GM12873 (cell line): Measurements from ENCODE around the gene PLCH1.

Source experiments
- TF ChIP-seq, protein P1 (sequence below): IDR thresholded peaks from 2 replicates; pipeline ENCODE4 v1.5.1; 2012; ENCODE audit warnings: low read depth, mild to moderate bottlenecking, moderate library complexity, low read length, control low read depth; ENCODE audit not compliant: insufficient read depth; ENCODE audit errors: missing control alignments

PLCH1 gene

DNA sequence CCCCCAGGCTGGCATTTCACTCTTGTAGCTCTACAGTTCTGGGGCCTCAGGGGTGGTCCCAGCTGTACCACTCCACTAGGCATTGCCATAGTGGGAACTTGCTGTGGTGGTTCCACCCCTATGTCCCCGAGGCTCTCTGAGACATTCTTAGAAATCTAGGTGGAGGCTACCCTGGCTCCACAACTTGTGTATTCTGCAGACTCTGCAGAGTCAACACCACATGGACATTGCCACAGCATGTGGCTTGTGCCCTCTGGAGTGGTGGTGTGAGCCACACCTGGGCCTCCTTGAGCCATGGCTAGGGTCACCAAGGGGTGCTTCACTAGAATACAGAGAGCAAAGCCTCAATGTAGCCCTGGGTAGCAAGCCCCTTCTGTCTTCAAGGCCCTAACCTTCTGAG lies 397.0 kb downstream of the PLCH1 start:
- TF ChIP-seq, protein P1, sequence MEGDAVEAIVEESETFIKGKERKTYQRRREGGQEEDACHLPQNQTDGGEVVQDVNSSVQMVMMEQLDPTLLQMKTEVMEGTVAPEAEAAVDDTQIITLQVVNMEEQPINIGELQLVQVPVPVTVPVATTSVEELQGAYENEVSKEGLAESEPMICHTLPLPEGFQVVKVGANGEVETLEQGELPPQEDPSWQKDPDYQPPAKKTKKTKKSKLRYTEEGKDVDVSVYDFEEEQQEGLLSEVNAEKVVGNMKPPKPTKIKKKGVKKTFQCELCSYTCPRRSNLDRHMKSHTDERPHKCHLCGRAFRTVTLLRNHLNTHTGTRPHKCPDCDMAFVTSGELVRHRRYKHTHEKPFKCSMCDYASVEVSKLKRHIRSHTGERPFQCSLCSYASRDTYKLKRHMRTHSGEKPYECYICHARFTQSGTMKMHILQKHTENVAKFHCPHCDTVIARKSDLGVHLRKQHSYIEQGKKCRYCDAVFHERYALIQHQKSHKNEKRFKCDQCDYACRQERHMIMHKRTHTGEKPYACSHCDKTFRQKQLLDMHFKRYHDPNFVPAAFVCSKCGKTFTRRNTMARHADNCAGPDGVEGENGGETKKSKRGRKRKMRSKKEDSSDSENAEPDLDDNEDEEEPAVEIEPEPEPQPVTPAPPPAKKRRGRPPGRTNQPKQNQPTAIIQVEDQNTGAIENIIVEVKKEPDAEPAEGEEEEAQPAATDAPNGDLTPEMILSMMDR: no peak

DNA sequence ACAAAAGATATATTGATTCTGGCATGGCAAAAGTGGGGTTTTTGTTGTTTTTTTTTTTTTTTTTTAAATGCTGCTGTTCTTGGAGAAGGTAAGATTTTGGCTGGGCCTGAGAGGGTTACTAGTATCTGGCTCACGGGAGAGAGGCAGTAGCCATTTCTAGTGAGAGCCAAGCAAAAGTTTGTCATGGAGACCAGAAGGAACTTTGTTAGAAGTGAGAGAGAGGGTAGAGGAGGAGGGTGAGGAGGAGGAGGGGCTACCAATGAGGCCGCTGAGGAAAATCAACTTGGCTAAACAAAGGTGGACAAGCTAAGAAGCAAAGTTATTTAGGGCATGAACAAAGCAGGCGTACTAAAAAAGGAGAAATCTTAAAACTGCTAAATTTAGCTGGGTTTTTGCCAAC lies 402.5 kb downstream of the PLCH1 start:
- TF ChIP-seq, protein P1: no peak

DNA sequence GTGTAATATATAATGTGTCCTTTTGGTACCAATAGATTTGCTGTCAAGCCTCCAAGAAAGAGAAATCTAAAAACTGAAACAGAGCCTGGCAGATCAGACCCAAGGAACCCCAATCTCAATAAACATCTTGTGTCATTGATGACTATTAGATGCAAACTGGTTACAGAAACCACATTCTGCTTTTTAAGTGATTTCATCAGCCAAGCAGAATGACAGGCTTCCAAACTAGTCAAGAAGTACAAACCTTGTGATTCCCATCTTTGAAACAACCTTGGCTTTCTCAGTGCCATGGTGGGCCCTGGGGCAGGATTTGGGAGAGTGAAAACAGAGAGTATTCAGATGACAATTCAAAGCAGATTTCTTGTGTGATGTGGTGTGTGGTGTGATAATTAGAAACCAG lies 405.8 kb downstream of the PLCH1 start:
- TF ChIP-seq, protein P1: no peak

DNA sequence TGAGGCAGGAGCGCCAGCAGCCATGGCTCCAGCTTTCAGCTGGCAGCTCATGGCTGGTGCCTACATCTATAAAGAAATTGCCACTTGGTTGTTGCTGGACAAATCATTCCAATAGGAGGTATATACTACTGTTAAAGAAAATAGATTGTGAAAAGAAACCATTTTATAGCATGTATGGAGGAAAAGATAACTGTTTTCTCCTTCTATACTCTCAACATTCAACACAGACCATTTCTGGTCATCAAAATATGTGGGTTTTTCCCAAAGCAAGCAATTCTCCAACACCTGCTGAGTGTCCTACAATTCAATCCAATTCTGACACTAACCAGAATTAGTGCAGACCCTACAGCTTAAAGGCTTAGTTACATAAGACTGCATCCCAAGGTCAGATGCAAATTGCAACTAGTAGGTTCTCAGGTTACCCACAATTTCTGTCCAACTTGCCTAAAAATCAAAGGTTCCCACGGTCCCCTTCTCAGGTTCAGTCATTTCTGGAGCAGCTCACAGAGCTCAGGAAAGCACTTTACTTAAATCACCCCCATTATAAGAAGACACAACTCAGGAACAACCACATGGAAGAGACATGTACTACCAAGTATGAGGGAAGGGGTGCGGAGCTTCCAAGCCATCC lies 409.0 kb downstream of the PLCH1 start:
- TF ChIP-seq, protein P1: no peak

DNA sequence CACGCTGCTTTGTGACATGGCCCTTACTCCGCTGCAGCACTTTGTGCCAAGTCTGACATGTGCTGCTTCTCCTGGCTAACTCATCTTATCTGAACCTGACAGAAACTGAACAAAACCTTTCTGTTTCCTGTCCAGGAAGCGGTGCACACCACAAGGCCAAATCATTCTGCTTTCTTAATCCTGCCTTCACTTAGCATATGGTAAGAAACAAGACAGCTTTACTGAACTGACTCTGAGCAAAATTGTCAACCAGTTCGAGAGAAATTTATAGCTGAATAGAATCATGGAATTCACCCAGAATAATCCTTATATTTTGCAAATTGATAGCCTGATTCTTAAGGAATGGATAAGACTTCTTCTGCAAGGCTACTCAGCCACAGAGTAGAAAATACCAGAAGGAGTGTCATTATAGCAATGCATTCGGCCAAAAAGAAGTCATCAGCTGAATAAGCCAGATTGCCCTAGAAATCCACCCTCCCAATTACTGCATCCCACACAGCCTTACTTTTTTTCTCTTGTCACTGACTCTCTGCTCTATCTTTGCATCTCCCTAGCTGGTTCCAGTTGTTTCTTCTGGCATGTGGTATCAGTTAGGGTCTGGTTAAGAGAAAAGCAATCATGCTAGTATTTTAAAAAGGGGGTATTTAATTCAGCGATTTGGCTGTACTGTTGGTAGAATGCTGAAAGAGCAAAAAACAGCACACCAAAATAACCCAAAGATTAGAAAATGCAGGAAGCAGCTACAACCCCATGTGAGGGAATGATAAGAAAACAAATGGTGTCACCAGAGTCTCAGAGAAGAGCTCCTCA lies 409.8 kb downstream of the PLCH1 start:
- TF ChIP-seq, protein P1: no peak

DNA sequence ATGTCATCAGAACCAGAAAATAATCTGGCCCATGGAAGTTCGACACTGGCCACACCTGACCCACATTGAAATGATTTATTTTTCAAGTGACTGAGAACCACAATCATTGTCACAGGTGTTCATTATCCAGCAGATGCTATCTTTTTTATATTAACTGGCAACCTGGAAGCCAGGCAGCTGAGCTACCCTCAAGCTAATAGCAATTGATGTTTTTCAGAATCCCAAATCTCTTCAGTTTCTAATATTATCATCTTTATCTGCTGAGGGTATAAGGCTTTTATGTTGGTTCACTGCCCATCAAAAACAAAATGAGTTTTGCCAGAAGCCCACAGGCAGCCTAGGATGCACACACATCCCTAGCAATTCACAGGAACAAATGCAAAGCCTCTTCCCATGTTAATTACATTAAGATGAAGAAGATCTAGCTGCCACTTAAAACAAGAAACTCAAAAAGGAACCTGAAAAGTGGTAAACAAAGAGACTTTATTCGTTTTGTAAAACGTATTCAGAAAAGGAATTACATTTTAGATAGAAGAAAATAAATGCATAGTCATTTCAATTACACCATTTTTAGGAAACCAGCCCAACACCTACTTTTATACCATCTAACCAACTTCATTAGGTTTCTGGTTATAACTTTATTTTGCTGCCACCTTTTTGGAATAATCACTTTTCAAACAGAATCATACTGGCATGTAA lies 410.5 kb downstream of the PLCH1 start:
- TF ChIP-seq, protein P1: no peak

DNA sequence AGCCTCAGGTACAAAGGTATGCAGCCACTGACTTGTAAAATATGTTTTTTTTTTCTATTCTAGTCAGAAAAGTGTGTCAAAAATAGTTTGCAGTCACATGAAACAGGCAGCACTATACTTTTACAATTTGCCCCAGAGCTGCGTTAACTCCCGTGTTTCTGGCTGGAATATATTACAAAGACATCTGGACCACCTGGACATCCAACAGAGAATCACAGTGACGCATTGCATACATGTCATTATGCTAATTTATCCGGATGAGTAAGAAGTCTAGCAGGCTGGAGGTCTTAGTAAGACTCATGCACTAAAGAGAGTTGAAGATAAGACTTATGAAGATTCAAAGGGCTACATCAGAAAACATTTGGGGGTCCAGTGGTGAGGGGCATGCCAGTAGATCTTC lies 412.2 kb downstream of the PLCH1 start:
- TF ChIP-seq, protein P1: no peak
